H1 (cell line): ENCODE measurements around the gene FARS2. TPM values are rescaled to one million over a fixed set of nuclear protein-coding genes. Genes with fewer than 3 reads are reported as not detected.

Experiments used
- CTCF ChIA-PET: fragments of 300-600 bp; sonication (Branson Sonifier 250); formaldehyde crosslinking; loops from one replicate; lab custom pipeline; 2021; ENCODE audit not compliant: partially characterized antibody; lab: Charles Lee
- POLR2A ChIA-PET: fragments of 300-600 bp; sonication (Branson Sonifier 250); formaldehyde crosslinking; loops from one replicate; lab custom pipeline; 2021; ENCODE audit warnings: inconsistent platforms; ENCODE audit not compliant: partially characterized antibody; lab: Charles Lee
- DNase-seq, 2 experiments: peaks; one replicate each; pipeline versions ENCODE4 v3.0.0 to v3.0.0-alpha.2; 2010 to 2022; ENCODE audit warnings: low spot score in 2 of 2, low read depth in 1 of 2, mixed read lengths in 1 of 2
- FAIRE-seq: peaks from 2 replicates; lab custom pipeline; 2011; peaks lifted over from hg19 to GRCh38; lab: Jason Lieb, UNC
- H2AFZ ChIP-seq: 2 replicates; pipeline ENCODE4 v1.8.1; 2012; ENCODE audit warnings: low read length, inconsistent platforms
- H2AK5ac ChIP-seq: 2 replicates; pipeline ENCODE4 v1.6.1; 2013; ENCODE audit warnings: low read depth, low read length
- H2BK120ac ChIP-seq: replicated peaks from 2 replicates; pipeline ENCODE3; 2013; ENCODE audit warnings: low read depth, low read length, inconsistent platforms
- H2BK12ac ChIP-seq: 2 replicates; pipeline ENCODE4 v1.6.1; 2013; ENCODE audit warnings: low read depth, low read length
- H2BK15ac ChIP-seq: 2 replicates; pipeline ENCODE4 v1.6.1; 2013; ENCODE audit warnings: low read length
- H2BK20ac ChIP-seq: 2 replicates; pipeline ENCODE4 v1.6.1; 2013; ENCODE audit warnings: low read length
- H2BK5ac ChIP-seq: 2 replicates; pipeline ENCODE4 v1.6.1; 2013; ENCODE audit warnings: low read depth, low read length
- H3K14ac ChIP-seq: 2 replicates; pipeline ENCODE4 v1.6.1; 2013; ENCODE audit warnings: inconsistent platforms; ENCODE audit not compliant: insufficient read length
- H3K18ac ChIP-seq: 2 replicates; pipeline ENCODE4 v1.6.1; 2013; ENCODE audit warnings: low read length; ENCODE audit errors: extremely low read depth
- H3K23ac ChIP-seq: 2 replicates; pipeline ENCODE4 v1.6.1; 2013; ENCODE audit warnings: inconsistent platforms; ENCODE audit not compliant: insufficient read length
- H3K23me2 ChIP-seq: 2 replicates; pipeline ENCODE4 v1.6.1; 2013; ENCODE audit warnings: low read depth, low read length
- H3K27ac ChIP-seq: 2 replicates; pipeline ENCODE4 v1.6.1; 2011; ENCODE audit warnings: low read depth, low read length, inconsistent platforms
- H3K27me3 ChIP-seq, 4 experiments: replicated peaks in 1 of 4; 1 replicate in 1 of 4; 2 replicates in 3 of 4; pipeline versions ENCODE4 v1.6.1 to v1.8.1; 2011 to 2013; ENCODE audit warnings: low read length in 3 of 4, mild to moderate bottlenecking in 3 of 4, inconsistent platforms in 2 of 4, mixed read lengths in 2 of 4, moderate library complexity in 1 of 4; ENCODE audit not compliant: control insufficient read depth in 3 of 4, insufficient read depth in 3 of 4; ENCODE audit errors: extremely low read depth in 1 of 4
- H3K36me3 ChIP-seq, 4 experiments: 2 replicates each; pipeline versions ENCODE4 v1.6.1 to v1.8.1; 2011 to 2013; ENCODE audit warnings: mild to moderate bottlenecking in 4 of 4, low read length in 3 of 4, moderate library complexity in 2 of 4, control low read depth in 1 of 4, inconsistent platforms in 1 of 4; ENCODE audit not compliant: insufficient read depth in 4 of 4, control insufficient read depth in 2 of 4
- H3K4ac ChIP-seq: replicated peaks from 2 replicates; pipeline ENCODE3; 2013; ENCODE audit warnings: low read length, low read depth, mixed read lengths, inconsistent platforms; ENCODE audit not compliant: insufficient read length
- H3K4me1 ChIP-seq, 4 experiments: replicated peaks in 1 of 4; 1 replicate in 1 of 4; 2 replicates in 3 of 4; pipeline versions ENCODE4 v1.6.1 to v1.8.1; 2011 to 2013; ENCODE audit warnings: low read length in 3 of 4, inconsistent platforms in 2 of 4, mixed read lengths in 1 of 4; ENCODE audit not compliant: insufficient read depth in 4 of 4, control insufficient read depth in 3 of 4
- H3K4me2 ChIP-seq, 2 experiments: 2 replicates each; pipeline versions ENCODE4 v1.6.1 to v1.8.1; 2011 to 2013; ENCODE audit warnings: low read depth in 2 of 2, low read length in 2 of 2, control low read depth in 1 of 2, inconsistent platforms in 1 of 2, mild to moderate bottlenecking in 1 of 2; ENCODE audit not compliant: insufficient read depth in 1 of 2
- H3K4me3 ChIP-seq, 4 experiments: fragments of 200-600, 300-600 bp in 1 of 4; sonication (generic), shearing (Covaris generic), sonication (Bioruptor Twin) in 1 of 4; 2 replicates each; pipeline versions ENCODE4 v1.5.1 to v1.8.1; 2011 to 2016; ENCODE audit warnings: low read length in 4 of 4, low read depth in 3 of 4, control low read depth in 2 of 4, inconsistent platforms in 2 of 4, mild to moderate bottlenecking in 2 of 4, mixed read lengths in 1 of 4, moderate library complexity in 1 of 4; ENCODE audit not compliant: insufficient read depth in 2 of 4; ENCODE audit errors: extremely low read depth in 1 of 4
- H3K56ac ChIP-seq: replicated peaks from 2 replicates; pipeline ENCODE3; 2013; ENCODE audit warnings: low read depth, mild to moderate bottlenecking, mixed read lengths, low read length, inconsistent platforms; ENCODE audit not compliant: insufficient read length
- H3K79me1 ChIP-seq: 2 replicates; pipeline ENCODE4 v1.6.1; 2013; ENCODE audit warnings: low read depth, low read length, control low read depth
- H3K79me2 ChIP-seq, 2 experiments: 2 replicates each; pipeline versions ENCODE4 v1.6.1 to v1.8.1; 2012 to 2013; ENCODE audit warnings: low read length in 2 of 2, mild to moderate bottlenecking in 2 of 2, inconsistent platforms in 1 of 2; ENCODE audit not compliant: insufficient read depth in 2 of 2, control insufficient read depth in 1 of 2
- H3K9ac ChIP-seq, 4 experiments: replicated peaks in 1 of 4; 1 replicate in 1 of 4; 2 replicates in 3 of 4; pipeline versions ENCODE4 v1.6.1 to v1.8.1; 2011 to 2013; ENCODE audit warnings: low read depth in 3 of 4, low read length in 3 of 4, control low read depth in 2 of 4, mild to moderate bottlenecking in 2 of 4, moderate library complexity in 2 of 4, inconsistent platforms in 1 of 4; ENCODE audit errors: extremely low read depth in 1 of 4
- H3K9me3 ChIP-seq, 2 experiments: 2 replicates each; pipeline versions ENCODE4 v1.6.1 to v1.8.1; 2012 to 2013; ENCODE audit warnings: mild to moderate bottlenecking in 2 of 2, moderate library complexity in 2 of 2, control low read depth in 1 of 2, inconsistent platforms in 1 of 2, low read depth in 1 of 2, low read length in 1 of 2, mixed read lengths in 1 of 2; ENCODE audit not compliant: insufficient read depth in 2 of 2
- H4K20me1 ChIP-seq, 2 experiments: replicated peaks in 1 of 2; 2 replicates each; pipeline versions ENCODE3 to v1.8.1; 2011 to 2013; ENCODE audit warnings: inconsistent platforms in 2 of 2, low read length in 2 of 2, mild to moderate bottlenecking in 1 of 2; ENCODE audit not compliant: insufficient read depth in 2 of 2, control insufficient read depth in 1 of 2
- H4K5ac ChIP-seq: 2 replicates; pipeline ENCODE4 v1.6.1; 2013; ENCODE audit warnings: low read length, low read depth, mixed read lengths, inconsistent platforms; ENCODE audit not compliant: insufficient read length
- H4K8ac ChIP-seq: 2 replicates; pipeline ENCODE4 v1.8.0; 2013; ENCODE audit warnings: mild to moderate bottlenecking, moderate library complexity, low read length, inconsistent platforms; ENCODE audit not compliant: insufficient read depth; ENCODE audit errors: extremely low read depth
- H4K91ac ChIP-seq: replicated peaks from 2 replicates; pipeline ENCODE3; 2013; ENCODE audit warnings: low read length, mixed read lengths, inconsistent platforms; ENCODE audit not compliant: insufficient read length
- BRCA1 ChIP-seq: IDR thresholded peaks from 2 replicates; pipeline ENCODE4 v1.6.1; 2012; ENCODE audit warnings: low read depth, low read length, improper control_type of control experiment
- CBX8 ChIP-seq: fragments of 300-800, 300-1000 bp; sonication (generic); IDR thresholded peaks from 2 replicates; pipeline ENCODE4 v1.7.1; 2016; ENCODE audit warnings: low read depth, low read length, borderline replicate concordance
- CEBPB ChIP-seq: IDR thresholded peaks from 2 replicates; pipeline ENCODE4 v1.6.1; 2012; ENCODE audit warnings: low read depth, low read length
- CREB1 ChIP-seq: IDR thresholded peaks from 2 replicates; pipeline ENCODE4 v1.6.1; 2012; ENCODE audit warnings: inconsistent platforms
- EZH2 ChIP-seq: fragments of 200-600 bp; sonication (generic); IDR thresholded peaks from 2 replicates; pipeline ENCODE4 v1.7.1; 2012; ENCODE audit warnings: low read depth, mild to moderate bottlenecking, moderate library complexity, low read length, inconsistent platforms; ENCODE audit not compliant: severe bottlenecking
- HDAC2 ChIP-seq, 2 experiments: fragments of 300-600 bp in 1 of 2; sonication (generic) in 1 of 2; IDR thresholded peaks; 2 replicates each; pipeline ENCODE4 v1.6.1; 2011 to 2012; ENCODE audit warnings: low read depth in 2 of 2, low read length in 2 of 2, mild to moderate bottlenecking in 2 of 2, moderate library complexity in 2 of 2, borderline replicate concordance in 1 of 2, inconsistent platforms in 1 of 2
- JUND ChIP-seq: IDR thresholded peaks from 2 replicates; pipeline ENCODE4 v1.6.1; 2011; ENCODE audit warnings: mild to moderate bottlenecking, improper control_type of control experiment, low read length
- POU5F1 ChIP-seq: IDR thresholded peaks from 2 replicates; pipeline ENCODE4 v1.6.1; 2011; ENCODE audit warnings: low read depth, mild to moderate bottlenecking, low read length, moderate library complexity
- RXRA ChIP-seq: IDR thresholded peaks from 2 replicates; pipeline ENCODE4 v1.6.1; 2011; ENCODE audit warnings: low read depth, mild to moderate bottlenecking, low read length, moderate library complexity; ENCODE audit not compliant: insufficient read depth
- SP4 ChIP-seq: IDR thresholded peaks from 2 replicates; pipeline ENCODE4 v1.6.1; 2012; ENCODE audit warnings: low read length, inconsistent platforms
- WGBS, 2 experiments: shearing (Covaris generic) in 1 of 2; methylation state at CpG; one replicate each; pipeline versions ENCODE4 v1.1.6 to v1.1.7; 2013 to 2015; ENCODE audit warnings: low lambda C conversion rate in 2 of 2, mixed read lengths in 2 of 2, inconsistent platforms in 1 of 2, low coverage in 1 of 2, missing lambda C conversion rate in 1 of 2; ENCODE audit not compliant: insufficient replicate concordance in 2 of 2, insufficient coverage in 1 of 2, insufficient read length in 1 of 2; ENCODE audit errors: extremely low coverage in 1 of 2, missing lambda C conversion rate in 1 of 2; 5-methylcytosine and 5-hydroxymethylcytosine counted together
- polyA plus RNA-seq, 7 experiments: library from polyadenylated mRNA; depleted of rRNA in 3 of 7; stranded (reverse) in 5 of 7; unstranded in 2 of 7; fragments of >200 nt in 5 of 7; fragments of 200-250 nt in 2 of 7; gene quantifications; 1 replicate in 5 of 7; 2 replicates in 1 of 7; 4 replicates in 1 of 7; pipeline versions ENCODE4 v1.2.1 to v1.2.3, GENCODE V29; 2011 to 2013; ENCODE audit warnings: missing spikeins in 2 of 7, mixed read lengths in 2 of 7
- total RNA-seq: library from RNA; stranded (reverse); fragmentation: NEBNext Ultra II Directional; extraction: Animal tissue kit (Norgen Biotek cat#: 25700); gene quantifications from 2 replicates; pipeline ENCODE4 v1.2.1, GENCODE V29; 2021
- TF ChIP-seq, protein P1 (sequence below): IDR thresholded peaks from 2 replicates; pipeline ENCODE4 v1.6.1; 2012; ENCODE audit warnings: low read length, inconsistent platforms

Gene FARS2
- total and polyA plus RNA-seq, 2 of the 8 experiments (the other 6 are each of a cell fraction or from before 2014, with no cell fraction given), result 11.7 to 14.4 TPM

DNA sequence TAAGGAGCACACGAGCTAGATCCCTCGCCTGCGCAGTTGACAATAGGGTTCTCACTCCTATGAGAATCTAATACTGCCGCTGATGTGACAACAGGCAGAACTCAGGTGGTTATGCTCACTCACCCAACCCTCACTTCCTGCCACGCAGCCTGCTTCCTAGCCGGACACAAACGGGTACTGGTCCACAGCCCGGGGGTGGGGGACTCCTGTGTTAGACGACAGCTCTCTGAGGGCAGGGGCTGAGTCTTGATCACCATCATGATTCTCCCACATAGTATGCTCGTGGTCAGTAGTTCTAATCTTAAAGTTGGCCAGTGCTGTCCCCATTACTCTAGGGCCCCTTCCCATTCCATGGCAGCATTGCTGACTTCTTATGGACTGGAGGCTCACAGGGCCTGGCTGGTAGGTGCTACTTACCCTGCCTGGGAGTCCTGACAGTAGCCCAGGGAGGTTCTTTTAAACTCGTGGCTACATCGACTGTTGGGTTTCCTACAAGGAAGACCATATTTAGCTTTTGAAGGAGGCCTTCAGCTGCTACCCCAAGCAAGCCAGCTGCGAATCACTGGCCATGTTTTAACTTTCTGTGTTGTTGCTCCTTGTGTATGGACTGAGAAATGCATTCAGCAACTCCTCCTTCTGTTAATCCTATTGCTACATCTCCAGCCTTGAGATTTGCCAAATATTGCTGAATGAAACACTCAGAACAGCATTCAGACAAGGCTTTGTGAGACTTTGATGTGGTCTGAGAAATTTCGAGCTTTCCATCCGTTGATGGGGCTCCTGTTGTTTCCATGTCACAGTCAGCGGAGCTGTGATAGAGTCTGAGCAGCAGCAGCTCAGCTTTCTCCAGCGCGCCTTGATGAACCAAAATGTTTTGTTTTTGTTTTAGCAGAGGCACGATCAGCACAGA lies 445.1 kb downstream of the FARS2 start:
- CTCF ChIA-PET, result no interaction called here
- FAIRE-seq, result no peak
- H2BK120ac ChIP-seq, result no peak overlapping the region
- no peak for TF ChIP-seq SP4
- TF ChIP-seq EZH2, result no peak
- no peak for TF ChIP-seq CREB1
- no peak for TF ChIP-seq CBX8
- TF ChIP-seq BRCA1, result no peak
- TF ChIP-seq CEBPB, result no peak
- TF ChIP-seq POU5F1, result no peak
- TF ChIP-seq HDAC2 (IDR thresholded peaks at IDR 0.05; ENCODE audit: borderline replicate concordance in 1 of 2, low read depth in 2 of 2, low read length in 2 of 2), result no peak
- no peak for TF ChIP-seq RXRA
- TF ChIP-seq, protein P1, sequence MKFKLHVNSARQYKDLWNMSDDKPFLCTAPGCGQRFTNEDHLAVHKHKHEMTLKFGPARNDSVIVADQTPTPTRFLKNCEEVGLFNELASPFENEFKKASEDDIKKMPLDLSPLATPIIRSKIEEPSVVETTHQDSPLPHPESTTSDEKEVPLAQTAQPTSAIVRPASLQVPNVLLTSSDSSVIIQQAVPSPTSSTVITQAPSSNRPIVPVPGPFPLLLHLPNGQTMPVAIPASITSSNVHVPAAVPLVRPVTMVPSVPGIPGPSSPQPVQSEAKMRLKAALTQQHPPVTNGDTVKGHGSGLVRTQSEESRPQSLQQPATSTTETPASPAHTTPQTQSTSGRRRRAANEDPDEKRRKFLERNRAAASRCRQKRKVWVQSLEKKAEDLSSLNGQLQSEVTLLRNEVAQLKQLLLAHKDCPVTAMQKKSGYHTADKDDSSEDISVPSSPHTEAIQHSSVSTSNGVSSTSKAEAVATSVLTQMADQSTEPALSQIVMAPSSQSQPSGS, result no peak
- no peak for TF ChIP-seq JUND

More for the DNA sequence above, 445.1 kb downstream of the FARS2 start:
- H3K18ac ChIP-seq, result no peak overlapping the region
- no peak overlapping the region for H4K91ac ChIP-seq
- no peak overlapping the region for H4K5ac ChIP-seq
- no peak overlapping the region for H3K4me3 ChIP-seq
- H3K14ac ChIP-seq, result no peak overlapping the region
- no peak overlapping the region for H2BK12ac ChIP-seq
- H3K4me1 ChIP-seq, result no peaks in the 10 kb centered on the region
- H3K79me1 ChIP-seq, result no peaks in the 10 kb centered on the region
- POLR2A ChIA-PET, result no interaction called here
- no peak overlapping the region for H2AK5ac ChIP-seq
- no peak overlapping the region for H3K4ac ChIP-seq
- WGBS, 2 experiments, result 91% methylated on average over 19 of the region's 19 CpGs; no CpG with 5 or more reads in 1 of the 2 experiments
- H4K8ac ChIP-seq, result no peak overlapping the region
- H3K56ac ChIP-seq, result no peak overlapping the region
- no peak overlapping the region for H3K9ac ChIP-seq
- H3K9me3 ChIP-seq, result no peaks in the 10 kb centered on the region
- H3K4me2 ChIP-seq, result no peak overlapping the region
- H2BK5ac ChIP-seq, result no peak overlapping the region
- DNase-seq, result no peak
- no peaks in the 10 kb centered on the region for H3K27me3 ChIP-seq
- no peak overlapping the region for H2BK15ac ChIP-seq
- H3K79me2 ChIP-seq, result no peaks in the 10 kb centered on the region
- no peak overlapping the region for H2AFZ ChIP-seq
- no peak overlapping the region for H3K27ac ChIP-seq
- H4K20me1 ChIP-seq, result no peaks in the 10 kb centered on the region
- no peak overlapping the region for H2BK20ac ChIP-seq
- H3K36me3 ChIP-seq, result no peaks in the 10 kb centered on the region
- no peaks in the 10 kb centered on the region for H3K23me2 ChIP-seq
- no peak overlapping the region for H3K23ac ChIP-seq
